OCI-LY1 (cell line): ENCODE measurements around the gene PRRG2.

Source experiments
- EZH2 ChIP-seq: fragments of 200-600 bp; sonication (generic), shearing (Covaris generic); IDR thresholded peaks from 2 replicates; pipeline ENCODE4 v1.8.0; 2017; ENCODE audit warnings: borderline replicate concordance, mixed run types, mild to moderate bottlenecking, antibody characterized with exemption, low read length, moderate library complexity, mixed read lengths
- TF ChIP-seq, protein P1 (sequence below): fragments of 200-600 bp; sonication (generic), shearing (Covaris generic); IDR thresholded peaks from 2 replicates; pipeline ENCODE4 v1.5.1; 2017; ENCODE audit warnings: mild to moderate bottlenecking, antibody characterized with exemption, low read length, moderate library complexity, mixed read lengths

DNA sequence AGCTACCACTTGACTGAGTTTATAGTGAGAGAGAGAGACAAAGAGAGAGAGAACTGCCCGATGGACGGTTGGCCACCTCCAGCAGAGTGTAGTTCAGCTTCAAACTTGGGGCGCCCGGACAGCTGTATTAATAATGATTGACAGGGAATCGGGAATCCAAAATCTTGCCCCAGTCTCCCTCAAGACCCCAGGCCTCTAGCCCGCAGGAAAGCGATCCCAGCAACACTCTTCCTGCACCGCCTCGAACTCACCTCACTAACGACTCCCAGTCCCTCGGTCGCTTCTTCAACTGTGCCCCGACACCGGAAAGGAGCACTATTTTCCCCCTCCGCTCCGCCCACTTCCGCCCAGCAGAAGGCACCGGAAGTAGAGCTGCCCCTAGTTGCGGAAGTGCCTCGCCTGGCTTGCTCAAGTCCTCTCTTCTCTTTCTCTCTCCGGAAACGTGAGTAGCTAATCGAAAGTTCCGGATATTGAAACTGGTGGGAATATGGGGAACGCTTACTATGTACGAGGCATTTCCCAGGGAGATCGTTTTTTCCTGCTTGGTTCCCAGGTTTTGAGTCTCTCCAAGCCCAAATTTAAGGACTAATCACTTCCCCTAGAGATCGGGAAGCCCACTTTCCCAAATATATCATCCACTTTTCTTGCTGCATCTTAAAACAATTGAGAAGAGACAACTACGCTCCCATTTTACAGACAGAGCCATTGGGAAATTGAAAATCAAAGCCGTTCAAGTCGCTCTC, 681 bp upstream of the PRRG2 start, which contains the start of gene NOSIP:
- TF ChIP-seq, protein P1, sequence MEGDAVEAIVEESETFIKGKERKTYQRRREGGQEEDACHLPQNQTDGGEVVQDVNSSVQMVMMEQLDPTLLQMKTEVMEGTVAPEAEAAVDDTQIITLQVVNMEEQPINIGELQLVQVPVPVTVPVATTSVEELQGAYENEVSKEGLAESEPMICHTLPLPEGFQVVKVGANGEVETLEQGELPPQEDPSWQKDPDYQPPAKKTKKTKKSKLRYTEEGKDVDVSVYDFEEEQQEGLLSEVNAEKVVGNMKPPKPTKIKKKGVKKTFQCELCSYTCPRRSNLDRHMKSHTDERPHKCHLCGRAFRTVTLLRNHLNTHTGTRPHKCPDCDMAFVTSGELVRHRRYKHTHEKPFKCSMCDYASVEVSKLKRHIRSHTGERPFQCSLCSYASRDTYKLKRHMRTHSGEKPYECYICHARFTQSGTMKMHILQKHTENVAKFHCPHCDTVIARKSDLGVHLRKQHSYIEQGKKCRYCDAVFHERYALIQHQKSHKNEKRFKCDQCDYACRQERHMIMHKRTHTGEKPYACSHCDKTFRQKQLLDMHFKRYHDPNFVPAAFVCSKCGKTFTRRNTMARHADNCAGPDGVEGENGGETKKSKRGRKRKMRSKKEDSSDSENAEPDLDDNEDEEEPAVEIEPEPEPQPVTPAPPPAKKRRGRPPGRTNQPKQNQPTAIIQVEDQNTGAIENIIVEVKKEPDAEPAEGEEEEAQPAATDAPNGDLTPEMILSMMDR: no peak
- no peak for TF ChIP-seq EZH2
